NCI-H2196 (cell line): ENCODE data around the gene MAGT1.
"Not testable (repeated sequence)": the region's sequence is repeated elsewhere in the genome, so short reads cannot be mapped to it uniquely, and the experiment has no call there.

Experiments
- DNase-seq: peaks from one replicate; lab custom pipeline; 2025; ENCODE audit not compliant: unreplicated experiment; lab: John Stamatoyannopoulos, UW

The MAGT1 gene

DNA sequence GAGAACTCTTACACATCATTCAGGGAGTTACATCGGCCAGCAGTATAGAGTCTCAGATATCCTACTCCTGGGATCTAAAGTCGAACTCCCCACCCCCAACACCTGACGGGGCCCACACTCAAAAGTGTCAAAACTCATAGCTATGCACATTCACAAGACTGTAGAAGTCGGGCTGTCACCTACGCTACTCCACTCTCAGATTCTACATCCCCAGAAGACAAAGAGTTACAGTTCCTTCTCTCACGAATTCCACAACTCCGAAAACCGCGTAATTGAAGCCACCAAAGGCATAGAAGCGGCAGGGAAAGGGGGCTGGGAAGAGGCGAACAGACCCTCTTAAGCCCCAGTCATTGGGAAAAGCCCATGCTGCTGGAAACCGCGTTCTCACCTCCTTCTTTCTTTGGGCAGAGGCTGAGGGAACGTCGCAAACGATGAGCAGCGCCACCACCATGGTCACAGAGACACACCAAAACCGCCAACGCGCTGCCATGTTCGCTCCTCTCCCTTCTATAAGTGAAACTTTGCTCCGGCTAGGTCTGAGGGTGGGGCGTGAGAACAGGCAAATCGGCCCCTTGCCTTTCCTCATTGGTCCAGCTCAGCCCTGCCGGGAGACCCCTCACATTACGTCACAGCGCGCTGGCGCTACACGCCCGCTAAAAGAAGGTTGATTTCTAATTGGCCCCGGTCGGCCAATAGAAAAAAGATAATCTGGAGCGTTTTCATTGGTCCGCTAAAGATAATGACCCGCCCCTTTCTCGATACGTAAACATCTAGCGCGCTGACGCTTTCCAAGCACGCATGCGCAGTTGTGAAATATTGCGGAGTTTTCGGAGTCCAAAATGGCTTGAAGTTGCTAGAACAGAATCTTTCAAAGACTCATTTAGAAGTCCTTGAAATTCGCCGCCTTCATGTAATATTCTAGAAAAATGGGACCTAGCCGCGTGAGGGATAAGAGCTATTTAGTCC, at the start of gene MAGT1:
Gene MAGT1 (minus strand): TSS at position 515 of the 966 bp plus-strand sequence. CDS start 25 bp downstream, at position 490.
- peak; percentile 91 for DNase-seq

DNA sequence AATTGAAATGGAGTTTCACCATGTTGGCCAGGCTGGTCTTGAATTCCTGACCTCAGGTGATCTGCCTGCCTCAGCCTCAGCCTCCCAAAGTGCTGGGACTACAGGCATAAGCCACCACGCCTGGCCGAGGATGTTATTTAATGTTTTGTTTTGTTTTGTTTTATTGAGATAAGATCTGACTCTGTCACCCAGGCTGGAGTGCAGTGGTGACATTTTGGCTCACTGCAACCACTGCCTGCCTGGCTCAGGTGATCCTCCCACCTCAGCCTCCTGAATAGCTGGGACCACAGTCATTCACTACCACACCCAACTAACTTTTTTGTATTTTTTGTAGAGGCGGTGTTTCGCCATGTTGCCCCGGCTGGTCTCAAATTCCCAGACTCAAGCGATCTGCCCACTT, 49.8 kb upstream of the MAGT1 start:
- DNase-seq, result not testable (repeated sequence)

DNA sequence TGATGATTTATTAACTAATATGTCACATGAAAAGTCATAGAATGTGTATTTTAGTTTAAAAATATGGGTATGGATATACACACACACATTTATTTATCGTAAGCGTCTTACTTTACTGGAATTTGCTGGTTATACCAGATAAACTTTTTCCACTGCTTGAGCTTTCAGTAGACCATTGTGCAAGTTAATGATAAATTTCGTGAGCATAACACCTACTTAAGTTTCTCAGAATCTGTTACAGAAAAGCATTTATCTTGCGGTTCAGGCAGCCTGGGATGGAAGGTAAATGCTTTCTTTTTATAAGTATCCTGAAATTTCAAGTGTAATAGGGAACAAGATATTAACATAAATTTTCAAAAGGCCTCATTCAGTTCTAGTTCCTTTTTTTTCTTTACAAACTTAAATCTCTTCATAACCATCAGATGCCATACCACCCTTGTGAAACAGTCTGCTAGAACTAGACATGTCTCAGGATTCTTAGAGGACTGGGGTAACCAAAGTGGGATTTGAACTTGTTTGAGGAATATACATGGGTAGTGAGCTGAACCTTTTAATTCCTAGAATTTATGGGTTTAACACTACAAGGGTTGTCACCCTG, 42.9 kb upstream of the MAGT1 start:
- no peak for DNase-seq

- peak; percentile 3 for DNase-seq
Observed at GRCh38 chrX:77937291-77937690, 42.1 kb upstream of the MAGT1 start.

- DNase-seq, result no peak
Observed at GRCh38 chrX:77936299-77936698, 41.1 kb upstream of the MAGT1 start.

- no peak for DNase-seq
Observed at GRCh38 chrX:77935886-77936285, 40.7 kb upstream of the MAGT1 start.

GRCh38 chrX:77930581-77930980, 35.3 kb upstream of the MAGT1 start:
- no peak for DNase-seq

- no peak for DNase-seq
Observed at GRCh38 chrX:77925764-77926163, 30.5 kb upstream of the MAGT1 start.

DNA sequence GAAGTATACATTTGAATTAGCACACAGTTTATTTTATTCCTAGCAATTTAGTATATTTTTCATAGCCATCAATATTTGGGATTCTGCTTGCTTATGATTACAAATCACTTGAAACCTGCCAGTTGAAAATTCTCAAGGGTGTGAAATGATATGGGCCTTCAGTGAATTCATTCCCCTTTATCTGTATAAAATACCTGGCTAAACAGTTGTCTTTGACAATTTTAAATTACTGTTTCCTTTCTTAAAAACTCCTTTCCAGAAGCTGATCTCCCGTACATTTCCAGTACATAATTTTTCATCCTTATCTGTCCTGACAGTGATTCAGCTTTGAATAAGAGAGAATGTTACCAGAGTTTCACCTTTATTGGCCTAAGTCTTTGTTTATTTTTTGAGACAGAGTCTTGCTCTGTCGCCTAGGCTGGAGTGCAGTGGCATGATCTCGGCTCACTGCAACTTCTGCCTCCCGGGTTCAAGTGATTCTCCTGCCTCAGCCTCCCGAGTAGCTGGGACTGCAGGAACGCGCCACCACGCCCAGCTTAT, 29.2 kb upstream of the MAGT1 start:
- no peak for DNase-seq

GRCh38 chrX:77922787-77923186, 27.6 kb upstream of the MAGT1 start:
- no peak for DNase-seq

- not testable (repeated sequence) for DNase-seq
Observed at GRCh38 chrX:77919370-77919769, 24.1 kb upstream of the MAGT1 start.

DNA sequence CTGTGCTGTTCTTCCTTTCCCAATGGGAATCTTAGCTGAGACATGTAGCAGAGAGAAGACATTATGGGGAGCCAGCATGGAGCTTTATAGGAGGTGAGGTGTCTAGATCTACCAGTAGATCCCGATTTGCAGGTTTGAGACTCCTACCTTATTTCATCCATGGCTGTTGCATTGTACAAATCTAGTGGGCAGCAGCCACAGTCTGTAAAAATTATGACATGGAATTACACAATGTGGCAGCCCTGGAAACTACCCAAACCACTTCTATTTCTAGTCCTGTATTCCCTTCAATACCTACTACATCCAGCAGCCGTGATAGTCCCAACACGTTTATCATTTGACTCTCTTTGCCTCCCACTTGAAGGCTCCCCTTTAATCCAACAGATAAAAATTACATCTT, 23.3 kb upstream of the MAGT1 start:
- DNase-seq, result no peak

- no peak for DNase-seq
Observed at GRCh38 chrX:77917294-77917933, 22.2 kb upstream of the MAGT1 start.

DNA sequence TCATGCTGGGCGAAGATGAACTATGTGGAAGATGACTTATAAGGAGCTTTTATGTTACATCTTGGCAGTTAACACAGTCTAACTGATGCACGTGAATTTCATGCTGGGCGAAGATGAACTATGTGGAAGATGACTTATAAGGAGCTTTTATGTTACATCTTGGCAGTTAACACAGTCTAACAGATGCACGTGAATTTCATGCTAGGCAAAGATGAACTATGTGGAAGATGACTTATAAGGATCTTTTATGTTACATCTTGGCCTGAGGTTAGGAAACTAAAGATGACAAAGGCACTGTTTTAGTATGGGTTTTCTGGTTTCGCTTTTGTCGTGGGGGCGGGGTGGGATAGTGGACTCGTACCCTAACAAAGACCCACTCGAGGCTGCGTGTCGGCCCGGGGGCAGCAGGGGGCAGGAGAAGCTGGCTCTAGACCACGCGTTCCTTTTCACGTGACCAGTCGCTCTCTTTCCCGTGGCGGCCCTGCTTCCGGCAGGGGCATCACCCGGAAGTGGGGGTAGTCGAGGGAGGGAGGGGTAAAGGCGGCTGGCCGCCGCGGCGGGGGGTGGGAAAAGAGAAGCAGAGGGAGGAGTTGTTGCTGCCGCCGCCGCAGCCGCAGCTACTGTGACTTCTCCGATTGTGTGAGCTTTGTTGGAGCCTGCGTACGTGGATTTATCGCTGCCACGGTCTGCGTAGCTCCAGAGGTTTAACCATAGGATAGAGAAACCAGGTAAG, 15.0 kb upstream of the MAGT1 start, which contains the start of gene ATP7A:
Gene ATP7A (plus strand): TSS at position 586 of the 733 bp plus-strand sequence. CDS start 60,949 bp downstream, outside the sequence.
- peak; percentile 81 for DNase-seq

DNA sequence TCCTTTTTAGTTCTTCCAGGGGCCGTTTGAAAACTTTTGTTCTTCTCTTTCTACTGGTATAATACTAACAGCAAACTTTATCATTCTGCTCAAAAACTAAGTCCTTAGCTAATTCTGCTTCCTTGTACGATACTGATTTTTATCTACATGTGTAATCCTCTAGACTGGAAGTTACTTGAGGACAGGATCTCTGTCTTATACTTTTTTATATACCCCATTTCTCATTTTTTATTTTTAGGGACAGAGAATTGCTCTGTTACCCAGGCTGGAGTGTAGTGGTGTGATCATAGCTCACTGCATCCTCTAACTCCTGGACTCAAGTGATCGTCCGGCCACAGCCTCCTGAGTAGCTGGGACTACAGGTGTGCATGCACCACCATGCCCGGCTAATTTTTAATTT, 6.3 kb upstream of the MAGT1 start:
- DNase-seq, result no peak

- no peak for DNase-seq
Observed at GRCh38 chrX:77900688-77901087, 5.5 kb upstream of the MAGT1 start.

- DNase-seq, result peak; percentile 90
Observed at GRCh38 chrX:77899081-77899828, 4.0 kb upstream of the MAGT1 start, which contains the start of gene COX7B. COX7B (plus strand) TSS chrX:77899468; CDS start chrX:77899554, 86 bp downstream.

DNA sequence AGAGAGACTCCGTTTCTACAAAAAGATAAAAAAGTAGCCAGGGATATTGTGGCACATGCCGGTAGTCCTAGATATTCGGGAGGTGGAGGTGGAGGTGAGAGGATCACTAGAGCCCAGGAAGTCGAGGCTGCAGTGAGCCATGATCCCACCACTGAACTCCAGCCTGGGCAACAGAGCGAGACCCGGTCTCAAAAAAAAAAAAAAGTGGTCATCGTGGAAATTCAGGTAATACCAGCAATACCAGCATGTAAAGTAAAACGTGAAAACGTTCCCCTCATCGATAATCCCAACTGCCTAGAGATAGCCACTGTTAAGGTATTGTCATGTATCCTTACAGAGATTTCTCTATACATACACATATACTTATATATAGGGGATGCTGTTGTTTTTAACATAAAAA, 1.5 kb downstream of the MAGT1 start:
- DNase-seq, result no peak

- no peak for DNase-seq
Observed at GRCh38 chrX:77892887-77893286, 2.3 kb downstream of the MAGT1 start.

GRCh38 chrX:77881418-77881817, 13.8 kb downstream of the MAGT1 start:
- DNase-seq, result not testable (repeated sequence)
